Measurements from ENCODE around the gene GATAD2B.
"Not testable (repeated sequence)": the region's sequence is repeated elsewhere in the genome, so short reads cannot be mapped to it uniquely, and the experiment has no call there.

Gene GATAD2B

GRCh38 chr1:153793973-153794615 is 128.7 kb downstream of the GATAD2B start:
- no peak for DNase-seq

- DNase-seq, result no peak
Measured at GRCh38 chr1:153793261-153793972, 129.4 kb downstream of the GATAD2B start.

GRCh38 chr1:153792631-153793041 is 130.1 kb downstream of the GATAD2B start:
- DNase-seq, result no peak

DNA sequence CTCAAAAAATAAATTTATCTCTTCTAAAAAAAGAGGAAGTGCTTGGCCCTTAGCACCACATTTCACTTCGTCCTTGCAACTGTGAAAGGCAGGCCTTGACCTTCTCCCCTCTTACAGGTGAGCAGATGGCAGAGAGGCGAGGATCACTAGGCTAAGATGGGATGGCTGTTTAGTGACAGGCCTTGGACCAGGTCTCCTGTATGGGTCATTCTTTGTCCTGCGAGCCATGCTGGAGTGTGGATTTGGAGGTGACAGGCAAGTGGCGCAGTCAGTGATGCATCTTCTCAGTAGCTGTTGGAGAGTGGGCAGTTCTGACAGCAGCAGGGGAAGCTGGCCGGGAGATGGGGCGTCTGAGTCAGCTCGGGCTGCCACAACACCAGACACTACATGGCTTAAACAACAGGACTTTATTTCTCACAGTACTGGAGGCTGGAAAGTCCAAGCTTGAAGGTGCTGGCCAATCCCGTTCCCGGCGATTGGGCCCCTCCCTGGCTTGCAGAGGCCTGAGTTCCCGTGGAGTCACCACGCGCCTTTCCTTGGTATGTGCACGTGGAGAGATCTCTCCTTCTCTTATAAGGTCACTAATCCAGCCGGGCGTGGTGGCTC is 131.0 kb downstream of the GATAD2B start:
- no peak for DNase-seq

DNA sequence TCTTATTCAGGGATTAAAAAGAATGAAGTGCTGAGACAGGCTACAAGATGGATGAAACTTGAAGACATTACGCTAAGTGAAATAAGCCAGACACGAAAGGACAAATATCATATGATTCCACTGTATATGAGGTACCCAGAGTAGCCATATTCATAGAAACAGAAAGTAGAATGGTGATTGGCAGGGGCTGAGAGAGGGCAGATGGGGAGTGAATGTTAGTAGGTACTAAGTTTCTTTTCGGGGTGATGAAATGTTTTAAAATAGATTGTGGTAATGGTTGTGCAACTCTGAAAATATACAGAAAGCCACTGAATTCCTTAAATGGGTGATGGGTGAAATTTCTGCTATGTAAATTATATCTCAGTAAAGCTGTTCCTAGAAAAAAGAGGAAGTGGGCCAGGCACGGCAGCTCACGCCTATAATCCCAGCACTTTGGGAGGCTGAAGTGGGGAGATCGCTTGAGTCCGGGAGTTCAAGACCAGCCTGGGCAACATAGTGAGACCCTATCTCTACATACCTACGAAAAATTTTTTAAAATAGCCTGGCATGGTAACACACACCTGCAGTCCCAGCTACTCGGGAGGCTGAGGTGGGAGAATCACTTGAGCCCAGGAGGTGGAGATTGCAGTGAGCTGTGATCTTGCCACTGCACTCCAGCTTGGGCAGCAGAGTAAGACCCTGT is 131.7 kb downstream of the GATAD2B start:
- DNase-seq, result no peak

- DNase-seq, result no peak
Measured at GRCh38 chr1:153790313-153790965, 132.3 kb downstream of the GATAD2B start.

DNA sequence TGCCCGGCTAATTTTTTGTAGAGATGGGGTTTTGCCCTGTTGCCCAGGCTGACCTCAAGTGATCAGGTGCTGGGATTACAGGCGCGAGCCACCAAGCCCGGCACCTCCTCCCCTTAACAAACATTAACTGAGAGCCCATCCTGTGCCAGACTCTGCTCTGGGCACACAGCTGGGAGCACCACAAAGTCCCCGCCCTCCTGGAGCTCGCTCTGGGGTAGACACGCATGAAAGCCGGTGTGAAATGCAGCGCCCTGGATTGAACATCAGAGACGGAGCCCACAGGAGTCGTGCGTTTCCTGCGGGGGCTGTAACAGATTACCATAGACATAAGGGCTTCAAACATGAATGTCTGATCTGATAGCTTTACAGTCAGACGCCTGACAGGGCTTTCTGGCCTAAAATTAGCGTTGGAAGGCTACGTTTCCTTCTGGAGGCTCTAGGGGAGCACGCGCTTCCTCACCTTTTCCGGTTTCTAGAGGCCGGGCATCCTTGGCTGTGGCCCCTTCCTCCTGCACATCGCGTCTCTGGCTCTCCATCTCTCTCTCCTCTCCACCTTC is 133.2 kb downstream of the GATAD2B start:
- no peak for DNase-seq

DNA sequence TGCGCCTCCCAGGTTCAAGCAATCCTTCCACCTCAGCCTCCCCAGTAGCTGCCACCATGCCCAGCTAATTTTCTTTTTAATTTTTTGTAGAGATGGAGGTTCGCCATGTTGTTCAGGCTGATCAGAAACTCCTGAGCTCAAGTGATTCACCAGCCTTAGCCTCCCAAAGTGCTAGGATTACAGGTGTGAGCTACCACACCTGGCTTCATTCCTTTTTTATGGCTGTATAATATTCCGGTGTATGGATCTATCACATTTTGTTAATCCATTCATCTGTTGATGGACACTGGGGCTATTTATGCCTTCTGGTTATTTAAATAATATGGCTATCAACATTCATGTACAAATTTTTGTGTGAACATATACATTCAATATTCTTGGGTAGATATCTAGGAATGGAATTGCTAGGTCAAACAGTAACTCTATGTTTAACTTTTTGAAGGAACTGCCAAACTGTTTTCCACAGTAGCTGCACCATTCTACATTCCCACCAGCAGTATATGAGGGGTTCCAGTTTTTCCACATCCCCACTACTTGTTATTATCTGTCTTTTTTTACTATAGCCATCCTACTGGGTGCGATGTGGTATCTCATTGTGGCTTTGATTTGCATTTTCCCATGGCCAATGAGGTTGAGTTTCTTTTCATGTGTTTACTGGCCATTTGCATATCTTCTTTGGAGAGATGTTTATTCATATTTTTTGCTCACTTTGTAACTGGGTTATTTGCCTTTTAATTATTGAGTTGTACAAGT is 136.6 kb downstream of the GATAD2B start:
- no peak for DNase-seq

GRCh38 chr1:153783233-153784190 is 139.3 kb downstream of the GATAD2B start:
- DNase-seq, result peak; percentile 91

DNA sequence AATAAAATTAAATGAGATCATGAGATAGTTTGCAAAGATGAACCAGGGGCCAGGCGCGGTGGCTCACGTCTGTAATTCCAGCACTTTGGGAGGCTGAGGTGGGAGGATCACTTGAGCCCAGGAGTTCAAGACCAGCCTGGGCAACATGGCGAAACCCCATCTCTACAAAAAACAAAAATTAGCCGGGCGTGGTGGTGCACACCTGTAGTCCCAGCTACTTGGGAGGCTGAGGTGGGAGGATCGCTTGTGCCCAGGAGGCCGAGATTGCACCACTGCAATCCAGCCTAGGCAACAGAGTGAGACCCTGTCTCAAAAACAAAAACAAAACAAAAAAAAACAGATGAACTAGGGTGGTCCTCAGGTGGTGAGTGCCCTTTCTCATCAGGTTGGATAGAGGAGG is 140.1 kb downstream of the GATAD2B start:
- DNase-seq, result not testable (repeated sequence)

DNA sequence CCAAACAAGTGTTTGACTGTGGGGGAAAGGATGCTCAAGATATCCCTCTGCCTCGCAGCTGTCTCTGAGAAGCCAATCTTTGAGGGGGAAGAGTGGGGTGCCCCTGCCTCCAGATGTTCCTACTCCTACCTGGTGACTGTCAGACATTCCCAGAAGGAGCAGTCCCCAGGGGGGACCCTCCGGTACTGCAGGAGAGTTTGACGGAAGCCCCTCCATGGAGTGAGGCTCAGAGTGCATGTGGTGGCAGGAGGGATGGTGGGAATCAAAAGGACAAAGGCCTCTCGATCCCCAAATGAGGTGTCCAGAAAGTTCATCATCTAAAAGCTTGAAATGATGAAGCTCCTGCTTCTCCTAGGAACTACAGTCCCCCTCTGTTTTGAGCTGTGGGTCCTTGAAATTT is 142.2 kb downstream of the GATAD2B start:
- DNase-seq, result no peak

- DNase-seq, result no peak
Measured at GRCh38 chr1:153779781-153780541, 142.8 kb downstream of the GATAD2B start.

- DNase-seq, result no peak
Measured at GRCh38 chr1:153778824-153779519, 143.8 kb downstream of the GATAD2B start.

- DNase-seq, result no peak
Measured at GRCh38 chr1:153778051-153778823, 144.5 kb downstream of the GATAD2B start.

GRCh38 chr1:153777648-153778047 is 145.1 kb downstream of the GATAD2B start:
- no peak for DNase-seq

DNA sequence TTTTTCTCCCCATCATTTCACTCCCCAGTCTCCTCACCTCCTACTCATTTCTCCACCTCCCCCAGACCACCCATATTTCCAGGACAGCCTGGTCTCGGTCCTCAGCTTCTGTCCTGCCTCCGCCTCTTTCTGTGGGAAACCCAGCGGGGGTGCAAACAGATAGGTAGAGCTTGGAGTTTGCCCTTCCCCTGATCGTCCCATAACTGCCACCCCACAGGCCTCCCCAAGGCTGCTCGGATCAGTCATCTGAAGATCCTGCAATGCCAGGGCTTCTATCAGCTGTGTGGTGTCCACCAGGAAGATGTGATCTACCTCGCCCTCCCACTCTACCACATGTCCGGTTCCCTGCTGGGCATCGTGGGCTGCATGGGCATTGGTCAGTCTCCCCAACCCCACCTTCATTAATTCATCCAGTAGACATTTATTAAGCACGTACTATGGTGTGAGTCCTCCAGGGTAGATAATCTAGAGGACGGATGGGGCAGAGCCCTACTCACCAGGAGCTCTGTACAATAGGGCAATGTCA is 145.9 kb downstream of the GATAD2B start:
- DNase-seq, result no peak

DNA sequence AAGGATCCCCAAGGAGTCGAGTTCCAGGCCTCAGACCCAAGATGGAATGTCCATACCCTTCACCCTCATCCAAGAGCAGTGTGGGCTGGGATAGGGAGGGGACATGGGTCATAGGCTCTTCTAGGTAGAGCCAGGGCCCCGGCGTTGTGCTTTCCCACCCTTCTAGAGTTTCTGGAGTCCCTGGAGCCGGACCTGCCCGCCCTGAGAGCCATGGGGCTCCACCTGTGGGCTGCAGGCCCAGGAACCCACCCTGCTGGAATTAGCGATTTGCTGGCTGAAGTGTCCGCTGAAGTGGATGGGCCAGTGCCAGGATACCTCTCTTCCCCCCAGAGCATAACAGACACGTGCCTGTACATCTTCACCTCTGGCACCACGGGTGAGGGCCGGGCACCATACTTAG is 146.4 kb downstream of the GATAD2B start:
- no peak for DNase-seq
